Motor neuron (in vitro differentiated cells): ENCODE measurements around the gene OR56A3. TPM values are rescaled to one million over a fixed set of nuclear protein-coding genes. Genes with fewer than 3 reads are reported as not detected.
A peak's percentile ranks its signal among the peaks of the same experiment; 100 is the strongest.

Source experiments
- ATAC-seq, 8 experiments: fragments of 200-7000 bp; cut with Tn5 transposase; replicated peaks in 6 of 8; 2 replicates each; pipeline ENCODE4 v1.8.0; 2021; ENCODE audit warnings: mild to moderate bottlenecking in 8 of 8, moderate library complexity in 8 of 8
- H3K27ac ChIP-seq, 2 donors: fragments of 250-450 bp; sonication (Bioruptor Pico); 2 replicates each; pipeline ENCODE4 v1.9.0; 2021; ENCODE audit warnings: antibody characterized with exemption in 2 of 2, mild to moderate bottlenecking in 2 of 2, moderate library complexity in 1 of 2
- H3K4me1 ChIP-seq, 2 donors: fragments of 250-450 bp; sonication (Bioruptor Pico); replicated peaks in 1 of 2; 2 replicates each; pipeline ENCODE4 v1.6.1; 2021; ENCODE audit warnings: antibody characterized with exemption in 2 of 2, mild to moderate bottlenecking in 2 of 2, moderate library complexity in 1 of 2
- H3K4me3 ChIP-seq, 5 donors: fragments of 250-450 bp; sonication (Bioruptor Pico); 2 replicates each; pipeline ENCODE4 v1.9.0; 2021; ENCODE audit warnings: antibody characterized with exemption in 5 of 5, mild to moderate bottlenecking in 5 of 5, moderate library complexity in 4 of 5
- WGBS, 10 experiments: fragments of 450-650 bp; shearing (Covaris generic); methylation state at CpG; one replicate each; pipeline ENCODE4 v1.0.0; 2022; 5-methylcytosine and 5-hydroxymethylcytosine counted together
- in situ Hi-C, 9 experiments: fragments of 400-800 bp; cut with MboI; loops; one replicate each; pipeline ENCODE4 v1.15.0; 2021; ENCODE audit warnings: low sequenced_read_pairs in 9 of 9, low pct_unique_long_range_greater_than_20kb in 2 of 9; ENCODE audit not compliant: unreplicated experiment in 9 of 9
- total RNA-seq, 8 experiments: library from RNA; unstranded; fragments of 300-600 nt; gene quantifications; 2 replicates each; pipeline versions ENCODE4 v1.2.3 to v1.2.4, GENCODE V29; 2022

OR56A3 gene
- total RNA-seq, 8 experiments from 2014 or later, result 0.08 to 0.80 (median 0.10) TPM; not detected in 3

DNA sequence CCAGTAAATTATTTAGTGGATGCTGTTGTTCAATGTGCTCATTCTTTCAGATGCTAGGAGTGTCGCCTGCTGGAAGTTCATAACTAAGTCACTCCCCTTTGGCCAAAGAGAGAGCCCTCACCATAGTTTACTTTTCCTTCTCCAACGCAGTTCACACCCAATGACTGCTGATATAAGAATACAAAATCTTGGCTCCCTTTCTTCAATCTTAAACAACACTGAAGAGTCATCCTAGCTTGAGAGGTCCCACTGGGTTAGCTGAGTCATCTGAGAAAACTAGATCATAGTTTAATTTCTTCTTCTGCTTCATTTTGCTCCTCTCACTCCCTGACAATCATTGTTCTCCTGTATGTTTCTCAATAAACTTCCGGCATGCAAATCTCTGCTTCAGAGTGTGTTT is 50.1 kb downstream of the OR56A3 start:
- ATAC-seq, result peak in 1 of 8 experiments; percentile 28
- Histone ChIP-seq H3K27ac (no peak overlapping the region), H3K4me1 (no peaks in the 10 kb centered on the region), H3K4me3 (no peak overlapping the region)
- WGBS, 10 experiments, result 4 to 100% (median 63%) methylated on average over 1 to 3 of the region's 3 CpGs
- in situ Hi-C loops, result no loop called here

DNA sequence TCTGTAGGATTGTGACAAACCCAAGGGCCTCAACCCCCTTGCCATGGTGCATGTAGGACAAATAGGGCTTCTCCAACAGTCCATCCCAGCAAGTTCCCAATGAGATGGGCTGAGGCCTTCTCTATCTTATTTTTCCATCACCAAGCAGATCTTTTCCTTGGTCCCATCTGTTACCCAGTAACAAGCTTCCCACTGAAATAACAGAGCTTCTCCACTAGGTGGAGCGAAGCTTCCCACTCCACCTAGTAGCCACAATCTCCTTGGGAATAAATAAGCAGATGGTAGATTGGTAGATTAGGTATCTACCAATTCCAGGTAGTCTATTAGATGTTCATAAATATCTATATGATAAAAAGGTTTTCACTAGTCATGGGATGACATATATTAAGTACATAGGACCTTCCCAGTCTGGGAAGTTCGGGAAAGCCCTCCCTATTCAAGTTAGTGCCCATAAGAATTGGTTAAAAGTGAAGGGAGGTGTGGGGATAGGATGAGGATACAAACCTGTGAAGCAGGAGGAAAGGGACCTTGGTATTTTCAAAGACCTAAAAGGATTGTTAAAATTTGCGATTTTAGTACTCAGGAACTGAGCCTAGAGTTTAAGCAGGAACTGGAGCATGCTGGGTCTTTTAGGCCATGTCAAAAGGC is 50.7 kb downstream of the OR56A3 start:
- H3K4me3 ChIP-seq, result no peak overlapping the region
- in situ Hi-C loops, result no loop called here
- peak in 3 of 8 experiments; percentile 65 to 71 (median 71) for ATAC-seq
- H3K27ac ChIP-seq, result no peak overlapping the region
- no peaks in the 10 kb centered on the region for H3K4me1 ChIP-seq
- WGBS, 10 experiments, result 0 to 90% (median 51%) methylated on average over 1 to 3 of the region's 3 CpGs; no CpG with 5 or more reads in 4 of the 10 experiments

- no peak overlapping the region for H3K4me3 ChIP-seq
- no peaks in the 10 kb centered on the region for H3K4me1 ChIP-seq
- 0 to 83% (median 72%) methylated on average over 1 to 7 of the region's 14 CpGs; no CpG with 5 or more reads in 3 of the 10 experiments for WGBS, 10 experiments
- in situ Hi-C loops, result no loop called here
- ATAC-seq, result no peak
- H3K27ac ChIP-seq, result no peak overlapping the region
Measured at GRCh38 chr11:5994791-5995190, 52.7 kb downstream of the OR56A3 start.

Other genes starting within 250 kb of the OR56A3 start
- under 1 TPM in 6 of 8 experiments, not detected in 2; 0.08 to 0.43 (median 0.18) TPM for gene OR56B1, start 205.8 kb upstream of the OR56A3 start, total RNA-seq
- under 1 TPM in 7 of 8 experiments, not detected in 1; 0.21 to 0.81 (median 0.38) TPM for gene OR52N4, start 188.0 kb upstream of the OR56A3 start, total RNA-seq
- gene OR52N5, start 158.9 kb upstream of the OR56A3 start, total RNA-seq, result under 1 TPM in 2 of 8 experiments, not detected in 6; 0.05 to 0.47 TPM
- gene OR52N1, start 151.0 kb upstream of the OR56A3 start, total RNA-seq, result under 1 TPM in 1 of 8 experiments, not detected in 7; 0.19 TPM
- gene OR52N2, start 133.3 kb upstream of the OR56A3 start, total RNA-seq, result under 1 TPM in 1 of 8 experiments, not detected in 7; 0.66 TPM
- gene OR52E6, start 100.4 kb upstream of the OR56A3 start, total RNA-seq, result under 1 TPM in 1 of 8 experiments, not detected in 7; 0.52 TPM
- under 1 TPM in 2 of 8 experiments, not detected in 6; 0.18 to 0.28 TPM for gene OR52E8, start 84.6 kb upstream of the OR56A3 start, total RNA-seq
- under 1 TPM in 3 of 8 experiments, not detected in 5; 0.05 to 0.52 (median 0.17) TPM for gene OR52E4, start 61.6 kb upstream of the OR56A3 start, total RNA-seq
- gene OR52E5, start 49.0 kb upstream of the OR56A3 start, total RNA-seq, result under 1 TPM in 2 of 8 experiments, not detected in 6; 0.19 to 0.24 TPM
- gene OR56A5, start 26.2 kb downstream of the OR56A3 start, total RNA-seq, result 1 to 10 TPM in 1 of 8 experiments, under 1 TPM in 2, not detected in 5; 0.32 to 1.6 (median 0.84) TPM
- under 1 TPM in 2 of 8 experiments, not detected in 6; 0.21 to 0.62 TPM for gene OR52L1, start 44.7 kb downstream of the OR56A3 start, total RNA-seq
- under 1 TPM in 4 of 8 experiments, not detected in 4; 0.10 to 0.76 (median 0.15) TPM for gene OR56A4, start 64.7 kb downstream of the OR56A3 start, total RNA-seq
- under 1 TPM in 6 of 8 experiments, not detected in 2; under 0.01 to 0.38 (median 0.12) TPM for gene OR56A1, start 88.5 kb downstream of the OR56A3 start, total RNA-seq
- gene OR56B4, start 165.4 kb downstream of the OR56A3 start, total RNA-seq, result under 1 TPM in 1 of 8 experiments, not detected in 7; 0.18 TPM
- gene OR52B2, start 228.1 kb downstream of the OR56A3 start, total RNA-seq, result under 1 TPM in 2 of 8 experiments, not detected in 6; 0.18 to 0.81 TPM